Erythroblast (primary cell): Measurements from ENCODE around the gene RIN3.

Experiments
- GATA1 ChIP-seq: IDR thresholded peaks from 2 replicates; pipeline ENCODE4 v1.6.1; 2011; ENCODE audit warnings: low read depth, mild to moderate bottlenecking, control low read depth, low read length, moderate library complexity
- POLR2A ChIP-seq: IDR thresholded peaks from 2 replicates; pipeline ENCODE4 v1.6.1; 2011; ENCODE audit warnings: mild to moderate bottlenecking, low read length

- no peak for TF ChIP-seq POLR2A
- TF ChIP-seq GATA1: no peak
Observed at GRCh38 chr14:92579244-92579936, 65.8 kb downstream of the RIN3 start.
